ENCODE results near the gene C6orf89.

GRCh38 chr6:36969988-36970891, 84.5 kb downstream of the C6orf89 start:
- TF ChIP-seq CTCF (optimal IDR thresholded peaks at IDR 0.05 in 1 of 3, IDR thresholded peaks at IDR 0.05 in 1 of 3, conservative IDR thresholded peaks at IDR 0.05 in 1 of 3; ENCODE audit: extremely low read depth in 1 of 3, insufficient read depth in 2 of 3, low read length in 3 of 3) (no peak), EZH2 (IDR thresholded peaks at IDR 0.05; ENCODE audit: low read length) (no peak)

Data from keratinocyte (primary cell).